ENCODE data around the gene MPRIP. TPM values are rescaled to one million over a fixed set of nuclear protein-coding genes. Genes with fewer than 3 reads are reported as not detected.

Gene MPRIP
- total RNA-seq, 1 donor from 2014 or later, result 137 TPM

DNA sequence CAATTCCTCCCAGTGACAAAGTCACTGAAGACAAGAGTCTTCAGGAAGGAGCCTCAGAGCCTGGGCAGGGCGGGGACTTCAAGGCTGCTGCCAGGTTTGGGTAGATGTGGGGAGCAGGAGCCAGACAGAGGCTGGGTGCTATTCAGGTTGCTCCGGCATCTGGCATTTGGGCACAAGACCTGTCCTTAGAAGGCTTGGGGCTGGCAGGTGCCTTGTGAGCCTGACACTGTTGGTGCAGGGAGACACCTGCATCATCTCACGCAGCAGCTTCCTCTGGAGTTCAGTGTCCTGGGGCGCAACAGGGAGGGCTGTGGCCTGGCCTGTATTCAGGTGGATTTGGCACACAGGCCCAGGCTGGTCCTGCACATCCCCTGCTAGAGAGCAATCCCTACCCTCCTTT lies 65.0 kb downstream of the MPRIP start:
- no peak for DNase-seq (ENCODE audit: low read depth)

- DNase-seq (ENCODE audit: low read depth), result no peak
These were observed 65.7 kb downstream of the MPRIP start for GRCh38 chr17:17107891-17108431.

DNA sequence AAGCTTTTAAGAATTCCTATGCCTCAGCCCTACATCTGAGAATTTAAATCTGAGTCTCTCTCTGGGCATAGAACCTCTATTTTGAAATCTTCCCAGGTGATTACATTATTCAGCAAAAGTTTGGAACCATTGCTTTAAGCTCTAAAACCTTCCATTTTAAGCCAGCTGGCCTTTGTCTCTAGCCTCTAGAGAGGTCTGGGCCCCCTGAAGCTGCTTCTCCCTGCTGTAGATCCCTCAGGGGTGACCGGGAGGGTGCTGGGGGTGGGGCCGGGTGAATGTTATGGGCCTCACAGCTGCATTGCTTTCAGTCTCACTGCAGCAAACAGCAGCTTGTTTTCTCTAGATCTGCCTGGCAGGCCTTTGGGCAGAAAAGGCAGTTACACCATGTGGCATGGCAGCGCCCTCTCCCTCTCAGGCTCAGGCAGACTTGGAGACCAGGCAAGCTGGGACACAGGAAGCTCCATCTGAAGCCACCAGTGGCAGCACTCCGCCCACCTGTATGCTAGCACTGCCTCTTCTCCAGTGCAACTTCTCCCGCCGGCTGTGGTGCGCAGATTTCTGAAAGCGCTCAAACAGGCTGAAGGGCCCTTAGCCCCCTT lies 66.3 kb downstream of the MPRIP start:
- no peak for DNase-seq (ENCODE audit: low read depth)

DNA sequence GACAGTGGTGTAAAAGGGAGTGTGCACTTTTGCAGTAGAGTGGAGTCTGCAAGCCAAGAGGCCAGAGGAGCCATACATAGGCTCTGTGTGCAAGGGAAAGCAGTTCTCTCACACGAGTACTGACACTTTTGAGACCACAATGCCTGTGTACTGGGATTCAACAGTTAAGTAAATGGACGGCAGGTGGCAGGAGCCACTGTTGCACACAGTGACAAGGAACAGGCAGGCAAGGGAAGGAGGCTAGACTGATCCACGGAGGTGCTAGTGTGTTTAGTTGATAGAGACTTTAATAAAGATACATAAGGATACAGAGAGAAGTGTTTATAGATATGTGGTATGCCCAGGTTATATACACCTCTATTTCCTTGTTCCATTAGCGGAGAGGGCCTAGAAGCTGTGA lies 67.0 kb downstream of the MPRIP start:
- no peak for DNase-seq (ENCODE audit: low read depth)

GRCh38 chr17:17109907-17110306 lies 67.7 kb downstream of the MPRIP start:
- no peak for DNase-seq (ENCODE audit: low read depth)

GRCh38 chr17:17110520-17110919 lies 68.3 kb downstream of the MPRIP start:
- DNase-seq (ENCODE audit: low read depth), result no peak

- peak; percentile 49 for DNase-seq (ENCODE audit: low read depth)
These were observed 69.4 kb downstream of the MPRIP start for GRCh38 chr17:17111401-17112393.

DNA sequence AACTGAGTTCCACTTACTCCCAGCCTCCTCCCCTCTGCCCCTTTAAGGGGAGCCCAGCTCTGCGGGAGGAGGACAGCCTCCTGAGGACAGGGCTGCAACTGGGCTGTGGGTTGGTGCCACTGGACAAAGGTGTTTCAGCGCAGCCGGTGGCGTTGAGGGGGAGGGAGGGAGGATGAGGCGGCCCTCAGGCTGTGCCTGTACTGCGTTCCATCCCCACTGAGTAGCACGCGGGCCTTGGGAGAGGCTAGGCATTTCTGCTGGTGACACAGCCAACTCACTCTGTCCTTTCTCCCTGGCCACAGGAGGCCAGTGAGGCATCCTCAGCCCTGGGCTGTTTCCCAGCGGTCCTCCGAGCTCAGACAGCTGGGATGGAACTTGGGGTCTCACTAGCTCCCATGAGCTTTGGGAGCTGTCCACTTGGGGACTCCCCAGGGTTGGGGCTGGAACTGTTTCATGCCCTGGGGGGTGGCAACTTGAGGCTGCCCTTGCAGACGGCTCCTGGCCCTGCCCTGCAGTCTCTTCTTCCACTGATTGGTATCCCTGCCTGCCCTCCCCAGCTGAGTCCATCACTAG lies 70.5 kb downstream of the MPRIP start:
- DNase-seq (ENCODE audit: low read depth), result no peak

DNA sequence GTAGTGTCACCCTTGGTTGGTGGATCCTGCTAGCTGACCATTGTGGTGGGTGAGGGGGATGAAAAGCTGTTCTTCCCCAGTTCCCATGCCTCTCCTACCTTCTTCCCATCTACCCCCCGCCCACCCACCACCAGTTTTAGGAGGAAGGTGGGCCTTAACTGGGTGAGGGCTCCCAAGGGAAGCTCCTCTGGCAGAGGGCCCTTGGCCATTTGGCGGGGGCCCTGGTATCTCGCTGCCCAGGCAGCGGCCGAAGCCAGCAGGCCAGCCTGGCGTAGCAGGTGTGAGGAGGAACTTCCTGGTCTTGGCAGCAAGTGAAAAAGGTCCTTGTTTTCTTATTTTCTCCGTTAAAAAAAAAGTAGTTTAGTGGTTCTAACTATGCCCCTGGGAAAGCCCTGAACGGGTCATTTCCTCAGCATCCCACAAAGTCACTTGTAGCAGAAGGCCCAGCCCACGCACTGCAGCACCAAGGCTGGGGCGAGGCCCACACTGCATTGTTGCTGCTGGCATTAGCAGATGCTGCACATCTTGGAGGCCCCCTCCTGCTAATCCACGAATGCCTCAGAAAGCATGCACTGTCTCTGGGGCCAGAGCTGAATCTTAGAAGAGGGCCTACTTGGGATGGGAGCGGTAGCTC lies 72.5 kb downstream of the MPRIP start:
- no peak for DNase-seq (ENCODE audit: low read depth)

GRCh38 chr17:17115620-17116019 lies 73.4 kb downstream of the MPRIP start:
- DNase-seq (ENCODE audit: low read depth), result no peak

- DNase-seq (ENCODE audit: low read depth), result no peak
These were observed 74.1 kb downstream of the MPRIP start for GRCh38 chr17:17116406-17116805.

DNA sequence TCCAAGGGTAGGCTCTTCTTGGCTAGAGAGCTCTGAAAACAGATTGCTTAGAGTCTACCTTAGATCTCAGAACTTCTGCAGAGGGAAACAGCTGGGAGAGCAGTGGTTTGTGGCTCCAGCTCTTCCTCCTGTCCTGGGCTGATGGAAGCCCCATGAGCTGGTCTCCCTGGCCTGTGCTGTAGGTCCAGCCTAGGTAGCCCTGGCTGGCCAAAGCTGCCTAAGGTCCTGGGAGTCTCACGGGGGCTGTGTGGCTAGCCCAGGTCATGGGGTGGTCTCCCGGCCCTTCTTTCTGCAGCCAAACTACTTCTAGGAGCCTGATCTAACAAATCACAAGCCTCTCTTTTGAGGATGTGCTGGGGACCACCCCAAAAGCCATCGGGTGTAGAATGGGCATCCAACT lies 75.7 kb downstream of the MPRIP start:
- no peak for DNase-seq (ENCODE audit: low read depth)

GRCh38 chr17:17118399-17118798 lies 76.1 kb downstream of the MPRIP start:
- DNase-seq (ENCODE audit: low read depth), result no peak

GRCh38 chr17:17119106-17119505 lies 76.8 kb downstream of the MPRIP start:
- no peak for DNase-seq (ENCODE audit: low read depth)

DNA sequence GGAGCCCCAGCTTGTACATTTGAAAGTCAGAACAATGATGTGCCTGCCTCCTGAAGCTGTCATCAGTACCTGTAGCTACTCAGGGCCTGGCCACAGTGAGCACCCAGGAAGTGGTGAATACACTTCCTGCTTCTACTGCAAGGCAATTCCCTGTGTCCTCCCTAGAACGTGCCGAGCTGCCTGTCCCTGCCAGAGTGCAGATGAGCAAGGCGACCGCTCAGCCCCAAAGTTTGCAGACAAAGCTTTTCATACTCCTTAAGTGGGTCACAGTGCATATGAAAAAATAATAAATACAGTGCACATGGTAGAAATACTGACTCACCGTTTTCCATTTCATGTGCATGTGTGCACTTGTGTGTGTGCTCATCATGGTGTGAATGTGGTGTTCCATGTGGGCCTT lies 77.3 kb downstream of the MPRIP start:
- DNase-seq (ENCODE audit: low read depth), result no peak

GRCh38 chr17:17120294-17120693 lies 78.0 kb downstream of the MPRIP start:
- DNase-seq (ENCODE audit: low read depth), result no peak

- DNase-seq (ENCODE audit: low read depth), result no peak
These were observed 78.4 kb downstream of the MPRIP start for GRCh38 chr17:17120701-17121100.

- DNase-seq (ENCODE audit: low read depth), result no peak
These were observed 78.9 kb downstream of the MPRIP start for GRCh38 chr17:17121162-17121561.

DNA sequence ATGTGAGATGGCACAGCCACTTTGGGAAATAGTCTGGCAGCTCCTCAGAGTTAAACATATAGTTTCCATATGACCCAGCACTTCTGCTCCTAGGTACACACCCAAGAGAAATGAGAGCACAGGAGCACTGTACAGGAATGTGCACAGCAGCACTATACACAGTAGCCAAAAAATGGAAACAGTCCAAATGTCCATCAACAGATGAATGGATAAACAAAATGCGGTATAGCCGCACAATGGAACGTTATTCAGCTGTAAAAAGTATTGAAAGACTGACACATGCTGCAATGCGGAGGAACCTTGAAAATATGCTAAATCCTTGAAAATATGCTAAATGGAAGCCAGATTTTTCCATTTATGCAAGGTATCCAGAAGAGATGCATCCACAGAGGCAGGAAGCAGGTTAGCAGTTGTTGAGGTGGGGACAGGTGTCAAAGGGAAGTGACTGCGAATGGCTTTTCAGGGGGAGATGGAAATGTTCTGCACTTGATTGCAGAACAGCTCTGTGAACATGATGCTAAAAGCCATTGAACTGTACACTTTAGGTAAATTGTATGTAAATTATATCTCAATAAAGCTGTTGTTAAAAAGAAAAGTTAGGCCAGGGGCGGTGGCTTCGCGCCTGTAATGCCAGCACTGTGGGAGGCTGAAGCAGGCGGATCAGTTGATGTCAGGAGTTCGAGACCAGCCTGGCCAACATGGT lies 80.7 kb downstream of the MPRIP start:
- no peak for DNase-seq (ENCODE audit: low read depth)

DNA sequence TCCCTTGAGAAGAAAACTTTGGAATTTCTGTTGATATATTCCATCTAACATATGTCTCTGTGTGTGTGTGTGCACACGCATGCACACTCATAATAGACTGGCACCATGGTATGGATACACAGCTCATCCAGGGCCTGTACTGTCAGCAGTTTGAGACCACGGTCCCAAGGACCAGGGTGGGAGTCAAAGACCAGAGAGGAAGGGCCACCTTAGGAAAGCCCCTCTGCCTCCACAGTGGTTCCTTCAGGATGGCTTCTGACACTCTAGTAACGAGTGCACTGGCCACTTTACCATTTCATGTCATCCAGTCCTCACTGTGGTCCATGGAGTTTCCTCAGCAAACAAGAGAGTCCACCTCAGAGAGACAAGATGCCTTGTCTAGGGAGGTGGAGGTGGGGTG lies 82.1 kb downstream of the MPRIP start:
- no peak for DNase-seq (ENCODE audit: low read depth)
